K562 (cell line): Measurements from ENCODE around the gene MIDN. TPM values are rescaled to one million over a fixed set of nuclear protein-coding genes. Genes with fewer than 3 reads are reported as not detected.
A peak's percentile ranks its signal among the peaks of the same experiment; 100 is the strongest.

Source experiments
- BRCA1 ChIP-seq, 2 experiments: fragments of 450-650 bp in 1 of 2; sonication (generic) in 1 of 2; formaldehyde crosslinking in 1 of 2; IDR thresholded peaks; 2 replicates each; pipeline versions ENCODE4 v1.5.0 to v1.6.1; 2017 to 2020; ENCODE audit warnings: mild to moderate bottlenecking in 1 of 2, missing genetic modification reagents in 1 of 2
- CEBPG ChIP-seq, 3 experiments: fragments of 200-800 bp in 1 of 3; sonication (Bioruptor generic) in 1 of 3; sonication (generic) in 1 of 3; formaldehyde crosslinking in 1 of 3; IDR thresholded peaks in 2 of 3; conservative IDR thresholded peaks in 1 of 3; 2 replicates each; pipeline versions ENCODE4 v1.6.1 to v1.8.0; 2016 to 2022; ENCODE audit warnings: missing compliant biosample characterization in 2 of 3, missing genetic modification characterization in 2 of 3, mild to moderate bottlenecking in 1 of 3, missing genetic modification reagents in 1 of 3
- CHCHD3 ChIP-seq: fragments of 250-450 bp; sonication (Bioruptor Pico); IDR thresholded peaks from 2 replicates; pipeline ENCODE4 v2.1.2; 2022; ENCODE audit warnings: mild to moderate bottlenecking
- CSDE1 ChIP-seq, 2 experiments: fragments of 450-650 bp; IDR thresholded peaks; 2 replicates each; pipeline ENCODE4 v1.6.1; 2016; ENCODE audit warnings: mild to moderate bottlenecking in 1 of 2
- GTF3C2 ChIP-seq: IDR thresholded peaks from 3 replicates; pipeline ENCODE4 v1.6.1; 2011; ENCODE audit warnings: borderline replicate concordance, mild to moderate bottlenecking, moderate library complexity; ENCODE audit not compliant: insufficient read length; ENCODE audit errors: extremely low read depth
- HIVEP1 ChIP-seq: fragments of 250-450 bp; sonication (Bioruptor Pico); IDR thresholded peaks from 2 replicates; pipeline ENCODE4 v1.4.0; 2020; ENCODE audit warnings: mild to moderate bottlenecking
- MBD1 ChIP-seq: fragments of 250-450 bp; sonication (Bioruptor Pico); IDR thresholded peaks from 2 replicates; pipeline ENCODE4 v1.8.0; 2022; ENCODE audit warnings: inconsistent platforms
- NCOA1 ChIP-seq: fragments of 450-650 bp; IDR thresholded peaks from 2 replicates; pipeline ENCODE4 v1.6.1; 2016; ENCODE audit warnings: low read depth
- OTX1 ChIP-seq: fragments of 450-650 bp; formaldehyde crosslinking; IDR thresholded peaks from 2 replicates; pipeline ENCODE4 v1.4.0; 2022; ENCODE audit warnings: mild to moderate bottlenecking
- PHF20 ChIP-seq: fragments of 450-650 bp; IDR thresholded peaks from 2 replicates; pipeline ENCODE4 v1.6.1; 2018; ENCODE audit not compliant: partially characterized antibody
- PTRF ChIP-seq: fragments of 450-650 bp; IDR thresholded peaks from 2 replicates; pipeline ENCODE4 v1.6.1; 2016; ENCODE audit warnings: mild to moderate bottlenecking, missing genetic modification characterization, missing compliant biosample characterization
- RCOR1 ChIP-seq, 2 experiments: IDR thresholded peaks; 2 replicates each; pipeline ENCODE4 v1.6.1; 2012; ENCODE audit warnings: low read depth in 2 of 2, low read length in 2 of 2, borderline replicate concordance in 1 of 2, improper control_type of control experiment in 1 of 2
- RFX1 ChIP-seq: fragments of 450-650 bp; IDR thresholded peaks from 2 replicates; pipeline ENCODE4 v1.6.1; 2016; ENCODE audit warnings: mild to moderate bottlenecking, moderate library complexity
- SETDB1 ChIP-seq: IDR thresholded peaks from one replicate; pipeline ENCODE4 v1.6.1; 2012; ENCODE audit warnings: low read length, control low read depth, inconsistent platforms
- SMARCB1 ChIP-seq: IDR thresholded peaks from 2 replicates; pipeline ENCODE4 v1.6.1; 2011; ENCODE audit warnings: improper control_type of control experiment, low read depth; ENCODE audit not compliant: insufficient read length
- THRAP3 ChIP-seq: fragments of 450-650 bp; IDR thresholded peaks from 2 replicates; pipeline ENCODE4 v1.6.1; 2016; ENCODE audit warnings: mild to moderate bottlenecking, inconsistent platforms, borderline replicate concordance
- WHSC1 ChIP-seq: IDR thresholded peaks from one replicate; pipeline ENCODE4 v1.6.1; 2012; ENCODE audit warnings: low read length, control low read depth, inconsistent platforms
- ZBTB49 ChIP-seq: sonication (generic); formaldehyde crosslinking; IDR thresholded peaks from 2 replicates; pipeline ENCODE4 v1.8.0; 2022; ENCODE audit warnings: missing genetic modification reagents, mild to moderate bottlenecking, borderline replicate concordance
- ZNF316 ChIP-seq: fragments of 450-650 bp; IDR thresholded peaks from 2 replicates; pipeline ENCODE4 v1.6.1; 2016
- polyA plus RNA-seq, 8 experiments: library from polyadenylated mRNA; depleted of rRNA in 4 of 8; stranded (reverse) in 5 of 8; unstranded in 3 of 8; fragments of >200 nt; fragmentation: Nextera tagmentation in 2 of 8; fragmentation: Illumina TruSeq in 1 of 8; extraction: Ambion mirVana in 2 of 8; extraction: Trizol in 1 of 8; gene quantifications; 2 replicates each; pipeline versions ENCODE4 v1.2.1 to v1.2.3, GENCODE V29; 2011 to 2014; ENCODE audit warnings: inconsistent platforms in 1 of 8, missing spikeins in 1 of 8
- total RNA-seq, 7 experiments: library from RNA; depleted of rRNA in 6 of 7; stranded (reverse); fragments of >200 nt in 6 of 7; fragmentation: Illumina TruSeq in 2 of 7; extraction: Trizol in 2 of 7; gene quantifications; 2 replicates each; pipeline versions ENCODE4 v1.2.1 to v1.2.3, GENCODE V29; 2011 to 2021; ENCODE audit warnings: low replicate concordance in 1 of 7
- TF ChIP-seq, protein P1 (sequence below): fragments of 450-650 bp; formaldehyde crosslinking; IDR thresholded peaks from 2 replicates; pipeline ENCODE4 v1.4.0; 2020; ENCODE audit warnings: mild to moderate bottlenecking, mixed read lengths

The MIDN gene
- total and polyA plus RNA-seq, 9 of the 15 experiments (the other 6 are each of a cell fraction or from before 2014, with no cell fraction given), result 0.17 to 120 (median 10.1) TPM

DNA sequence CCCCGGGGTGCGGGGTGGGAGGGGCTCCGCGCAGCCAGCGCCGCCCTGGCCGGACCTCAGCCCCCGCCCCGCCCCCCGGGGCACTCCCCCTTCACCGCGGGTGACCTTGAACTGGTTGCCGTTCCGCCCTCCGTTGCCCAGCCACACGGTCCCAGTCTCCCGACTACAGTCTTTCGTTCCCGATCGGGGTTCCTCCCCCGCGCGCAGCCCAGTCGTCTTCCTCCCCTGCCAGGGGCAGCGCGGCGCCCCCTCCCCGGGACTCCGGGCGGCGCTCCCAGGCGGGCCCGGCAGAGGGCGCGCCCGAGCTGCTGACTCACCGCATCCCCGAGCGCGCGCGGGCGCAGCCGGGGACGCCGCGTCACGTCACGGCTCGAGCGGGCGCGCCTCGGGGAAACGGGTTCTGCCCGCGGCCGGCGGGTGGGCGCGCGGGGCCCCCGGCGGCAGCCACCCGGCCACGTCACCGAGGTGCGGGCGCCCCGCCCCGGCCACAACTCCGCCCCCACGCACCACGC, 459 bp downstream of the MIDN start (continued):
- TF ChIP-seq RFX1 (no peak), ZBTB49 (CRISPR knock-in tag) (no peak), THRAP3 (no peak), OTX1 (no peak), SMARCB1 (no peak), SETDB1 (no peak), PHF20 (no peak), CEBPG (CRISPR knock-in tag; IDR thresholded peaks at IDR 0.05) (no peak), CEBPG (tag; conservative IDR thresholded peaks at IDR 0.05 in 1 of 2, IDR thresholded peaks at IDR 0.05 in 1 of 2) (no peak), RCOR1 (IDR thresholded peaks at IDR 0.05; ENCODE audit: borderline replicate concordance in 1 of 2, low read depth in 2 of 2, low read length in 2 of 2) (0 out of 4 replicates have a peak, but pooled peaks of 1 of the 2 experiments have one; percentile 58), CSDE1 (IDR thresholded peaks at IDR 0.05) (no peak), MBD1 (CRISPR knock-in tag) (no peak), HIVEP1 (CRISPR knock-in tag) (no peak), GTF3C2 (no peak), WHSC1 (no peak), ZNF316 (peak; percentile 31; the same call in 1 of the 2 replicates), CHCHD3 (CRISPR knock-in tag) (no peak), PTRF (tag) (no peak), BRCA1 (IDR thresholded peaks at IDR 0.05) (no peak), BRCA1 (CRISPR knock-in tag; IDR thresholded peaks at IDR 0.05) (no peak), NCOA1 (no peak)
- TF ChIP-seq, protein P1, sequence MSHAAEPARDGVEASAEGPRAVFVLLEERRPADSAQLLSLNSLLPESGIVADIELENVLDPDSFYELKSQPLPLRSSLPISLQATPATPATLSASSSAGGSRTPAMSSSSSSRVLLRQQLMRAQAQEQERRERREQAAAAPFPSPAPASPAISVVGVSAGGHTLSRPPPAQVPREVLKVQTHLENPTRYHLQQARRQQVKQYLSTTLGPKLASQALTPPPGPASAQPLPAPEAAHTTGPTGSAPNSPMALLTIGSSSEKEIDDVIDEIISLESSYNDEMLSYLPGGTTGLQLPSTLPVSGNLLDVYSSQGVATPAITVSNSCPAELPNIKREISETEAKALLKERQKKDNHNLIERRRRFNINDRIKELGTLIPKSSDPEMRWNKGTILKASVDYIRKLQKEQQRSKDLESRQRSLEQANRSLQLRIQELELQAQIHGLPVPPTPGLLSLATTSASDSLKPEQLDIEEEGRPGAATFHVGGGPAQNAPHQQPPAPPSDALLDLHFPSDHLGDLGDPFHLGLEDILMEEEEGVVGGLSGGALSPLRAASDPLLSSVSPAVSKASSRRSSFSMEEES (CRISPR knock-in tag), result no peak
